GM21786 (cell line): Measurements from ENCODE around the gene INO80C.

Experiments
- ATAC-seq: cut with Tn5 transposase; IDR thresholded peaks from one replicate; pipeline ENCODE4 v1.9.1; 2021; ENCODE audit not compliant: unreplicated experiment

INO80C gene

GRCh38 chr18:35513181-35513936 is 15.6 kb upstream of the INO80C start:
- no peak for ATAC-seq

GRCh38 chr18:35512761-35513160 is 15.0 kb upstream of the INO80C start:
- ATAC-seq = no peak

DNA sequence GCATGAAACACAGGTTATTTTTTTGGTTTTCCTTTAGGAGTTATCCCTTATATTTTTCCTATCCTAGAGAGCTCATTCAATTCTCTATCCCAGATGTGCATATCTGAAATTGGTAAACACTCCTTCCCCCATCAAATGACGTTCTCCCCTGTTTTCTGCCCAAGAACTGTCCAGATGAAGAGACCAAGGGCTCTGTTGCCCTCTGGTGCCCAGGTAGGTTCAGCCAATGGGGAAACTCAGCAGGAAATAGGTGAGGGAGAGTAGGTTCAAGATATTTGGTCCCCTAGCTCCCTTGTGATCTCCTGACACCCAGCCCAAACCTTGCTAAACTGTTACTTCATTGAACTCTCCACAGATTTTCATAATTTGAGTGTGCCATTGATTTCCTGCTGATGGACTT is 14.1 kb upstream of the INO80C start:
- ATAC-seq = peak; percentile 26

DNA sequence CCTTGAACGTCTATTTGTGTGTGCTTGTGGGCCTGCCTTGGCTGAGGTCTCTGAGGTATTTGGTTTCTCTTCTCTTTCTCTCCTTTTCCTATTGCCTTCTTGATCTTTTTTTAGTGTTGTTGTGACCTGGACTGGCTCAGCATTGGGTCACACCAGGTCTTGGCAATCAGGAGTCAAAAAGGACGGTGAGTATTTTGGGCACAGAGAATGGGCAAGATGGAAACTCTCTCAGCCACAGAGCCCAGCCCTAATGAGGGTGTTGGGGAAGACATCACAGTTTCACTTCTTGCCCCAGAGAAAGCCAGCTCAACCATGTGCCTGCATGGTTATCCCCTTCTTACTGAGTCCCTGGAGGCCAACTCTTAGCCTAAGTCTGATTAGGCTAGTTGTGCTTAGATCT is 13.7 kb upstream of the INO80C start:
- peak; percentile 92 for ATAC-seq

GRCh38 chr18:35510076-35510651 is 12.4 kb upstream of the INO80C start:
- ATAC-seq = no peak

GRCh38 chr18:35508746-35509338 is 11.1 kb upstream of the INO80C start:
- ATAC-seq = no peak

DNA sequence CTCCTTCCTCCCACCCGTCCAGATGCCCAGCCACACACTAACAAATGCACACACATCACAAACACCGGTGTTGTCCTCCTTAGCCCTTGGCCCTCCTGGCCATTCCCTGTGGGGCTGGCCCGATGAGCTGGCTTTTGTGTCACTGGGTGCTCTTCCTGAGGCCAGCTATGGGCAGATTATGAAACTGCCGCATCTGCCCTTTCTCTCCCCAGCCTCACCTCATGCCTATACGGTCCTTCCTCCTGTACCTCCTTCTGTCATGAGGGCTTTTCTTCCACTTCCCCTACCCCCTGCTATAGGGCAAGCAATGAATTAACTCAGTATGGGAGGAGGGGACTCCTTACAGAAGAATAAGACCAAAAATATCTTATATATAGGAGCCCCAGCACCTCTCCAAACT is 10.3 kb upstream of the INO80C start:
- ATAC-seq = no peak

DNA sequence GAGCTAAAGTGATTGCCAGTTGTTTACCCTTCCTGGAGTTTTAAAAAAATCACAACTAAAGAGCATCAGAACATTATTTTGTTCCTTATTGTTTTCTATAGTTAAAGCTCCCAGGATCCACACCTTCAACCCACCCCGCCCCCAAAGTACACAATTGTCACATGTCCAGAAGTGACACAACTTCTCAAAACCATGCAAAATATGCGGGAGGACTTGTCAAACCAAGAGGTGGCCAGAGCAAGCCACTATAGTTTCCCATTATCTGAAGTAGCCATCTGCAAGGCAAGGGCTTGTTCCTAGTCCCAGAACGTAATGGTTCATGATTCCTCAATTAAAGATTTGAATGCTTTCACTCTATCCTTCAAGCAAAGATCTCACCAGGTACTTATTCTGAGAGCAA is 9.9 kb upstream of the INO80C start:
- ATAC-seq = no peak

DNA sequence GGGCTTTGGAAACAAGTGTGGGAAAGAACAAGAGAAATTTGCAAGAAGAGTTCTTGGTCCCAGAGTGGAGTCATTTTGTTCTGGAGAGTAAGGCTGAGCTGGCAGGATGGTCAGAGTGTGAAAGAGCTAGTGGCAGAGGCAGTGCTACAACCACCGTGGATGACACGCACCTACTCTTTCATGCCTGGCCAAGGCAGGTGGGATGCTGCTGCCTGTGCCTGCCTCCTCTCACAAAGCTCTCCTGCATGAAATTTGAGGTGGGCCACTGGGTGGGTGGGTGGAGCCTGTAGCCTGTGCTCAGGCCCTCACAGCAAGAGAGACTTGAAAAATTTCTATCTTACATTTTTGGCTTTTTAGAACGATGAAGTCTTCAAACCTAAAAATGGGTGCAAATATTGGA is 9.4 kb upstream of the INO80C start:
- ATAC-seq = no peak

GRCh38 chr18:35506024-35506712 is 8.4 kb upstream of the INO80C start:
- no peak for ATAC-seq

GRCh38 chr18:35504996-35505395 is 7.2 kb upstream of the INO80C start:
- no peak for ATAC-seq

DNA sequence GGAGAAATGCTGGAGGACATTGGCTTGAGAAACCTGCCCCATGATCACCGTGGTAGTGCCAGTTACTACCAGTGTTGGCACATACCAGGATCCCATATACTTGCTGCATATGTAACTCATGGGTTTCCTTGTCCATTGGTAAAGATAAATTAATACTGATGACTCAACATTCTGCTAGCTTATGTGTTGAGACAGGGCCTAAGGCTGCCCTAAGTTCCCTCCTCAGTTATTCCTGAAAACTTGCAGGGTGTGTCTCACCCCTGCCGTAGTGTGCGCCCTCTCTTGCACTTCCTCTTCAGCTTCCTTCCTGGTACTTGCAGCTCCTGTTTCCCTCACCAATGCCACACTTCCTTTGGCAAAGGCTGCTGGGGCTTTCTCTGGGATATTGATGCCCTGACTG is 4.3 kb upstream of the INO80C start:
- no peak for ATAC-seq

- no peak for ATAC-seq
Observed at GRCh38 chr18:35501369-35501768, 3.6 kb upstream of the INO80C start.

DNA sequence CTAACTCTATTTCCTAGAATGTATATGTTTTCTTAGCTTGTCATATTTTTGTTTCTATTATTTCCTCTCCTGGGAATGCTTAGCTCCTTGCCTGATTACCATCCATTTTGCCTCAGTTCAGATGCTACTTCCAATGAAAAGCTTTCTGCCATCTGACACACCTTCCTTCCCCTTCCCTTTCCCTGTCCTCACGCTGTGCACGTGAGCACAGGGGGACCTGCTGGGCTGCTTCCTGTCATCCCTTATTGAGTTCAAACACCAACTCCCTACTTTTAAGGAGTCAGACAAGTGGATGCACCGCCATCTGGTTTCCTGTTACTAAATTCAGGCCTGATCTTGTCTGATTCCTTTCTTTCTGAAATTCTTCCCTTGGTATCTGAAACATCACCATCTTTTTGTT is 2.4 kb upstream of the INO80C start:
- ATAC-seq = no peak

DNA sequence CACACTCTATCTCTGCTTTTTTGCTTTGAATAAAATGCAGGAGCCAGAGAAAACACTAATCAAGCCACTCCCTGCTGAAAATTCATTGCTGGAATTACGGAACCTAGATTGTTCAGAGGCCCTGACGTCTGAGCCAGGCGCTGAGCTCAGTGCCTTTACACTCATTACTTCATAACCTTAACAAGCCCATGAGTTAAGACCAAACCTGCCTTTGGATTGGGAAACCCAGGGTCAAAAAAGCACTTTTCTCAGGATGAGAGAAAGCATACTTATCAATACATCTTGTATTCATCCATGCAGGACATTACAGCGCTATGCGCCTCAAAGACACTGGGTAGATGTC is 762 bp downstream of the INO80C start:
- no peak for ATAC-seq

DNA sequence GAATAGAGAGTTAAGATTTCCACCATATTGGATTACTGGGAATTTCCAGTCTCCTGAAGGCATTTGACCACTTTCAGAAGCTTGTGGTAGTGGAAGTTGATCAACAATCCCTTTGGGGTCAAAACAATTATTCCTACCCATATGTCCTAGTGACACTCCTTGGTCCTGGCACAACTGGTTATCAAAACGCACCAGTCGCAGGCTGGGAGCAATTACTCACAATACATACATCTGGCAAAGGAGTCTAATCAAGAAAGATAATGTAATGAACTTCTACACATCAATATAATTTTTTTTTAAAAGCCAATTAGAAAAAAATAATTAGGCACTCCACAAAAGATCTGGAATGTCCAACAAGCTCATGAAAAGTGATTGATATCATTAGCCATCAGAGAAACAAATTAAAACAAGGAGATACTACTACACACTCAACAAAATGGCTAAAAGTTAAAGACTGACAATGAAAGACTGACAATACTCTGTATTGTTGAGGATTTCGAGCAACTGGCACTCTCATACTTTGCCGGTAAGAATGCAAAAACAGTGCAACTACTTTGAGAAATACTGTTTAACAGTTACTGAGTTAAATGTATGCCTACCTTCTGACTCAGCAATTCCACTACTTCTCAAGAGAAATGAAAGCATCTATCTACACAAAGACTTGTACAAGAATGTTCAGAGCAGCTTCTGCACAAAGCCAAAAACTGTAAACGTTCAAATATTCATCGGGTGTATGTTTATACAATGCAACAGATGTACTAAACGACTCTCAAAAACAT is 2.0 kb downstream of the INO80C start:
- no peak for ATAC-seq

DNA sequence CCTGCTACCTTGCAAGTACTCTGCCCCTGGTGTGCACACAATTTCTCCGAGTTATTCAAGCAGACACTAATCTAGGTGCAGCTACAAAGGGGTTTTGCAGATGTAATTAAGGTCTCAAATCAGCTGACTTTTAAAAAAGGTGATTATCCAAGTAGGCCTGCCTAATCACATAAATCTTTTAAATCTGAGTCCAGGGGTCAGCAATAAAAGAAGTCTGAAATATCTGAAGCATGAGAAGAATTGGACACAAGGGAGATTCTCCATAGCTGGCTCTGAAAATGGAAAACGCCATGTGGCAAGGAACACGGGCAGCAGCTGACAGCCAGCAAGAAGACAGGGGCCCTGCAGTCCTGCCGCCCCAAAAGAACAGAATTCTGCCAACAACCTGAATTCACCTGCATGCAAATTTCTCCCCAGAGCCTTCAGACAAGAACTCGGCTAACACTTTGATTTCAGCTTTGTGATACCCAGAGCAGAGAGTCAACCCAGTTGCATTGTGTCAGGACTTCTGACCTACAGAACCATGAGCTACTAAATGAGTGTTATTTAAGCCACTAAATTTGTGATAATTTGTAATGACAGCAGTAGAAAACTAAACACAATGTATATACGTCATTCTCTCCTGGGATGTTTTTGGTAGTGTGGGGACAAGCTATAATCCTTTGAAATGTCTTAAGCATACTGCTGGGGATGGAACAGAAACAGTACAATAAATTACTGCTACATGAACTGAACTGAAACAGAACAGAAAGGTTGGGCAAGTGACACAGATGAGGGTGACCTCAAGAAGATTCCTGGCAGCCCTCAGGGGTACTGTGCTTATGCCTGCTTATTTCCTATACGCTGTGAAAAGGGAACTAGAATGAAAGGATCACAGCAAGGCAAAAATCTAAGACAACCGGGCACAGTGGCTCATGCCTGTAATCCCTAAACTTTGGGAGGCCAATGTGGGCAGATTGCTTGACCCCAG is 3.2 kb downstream of the INO80C start:
- ATAC-seq = no peak

GRCh38 chr18:35491700-35492077 is 6.1 kb downstream of the INO80C start:
- ATAC-seq = no peak

DNA sequence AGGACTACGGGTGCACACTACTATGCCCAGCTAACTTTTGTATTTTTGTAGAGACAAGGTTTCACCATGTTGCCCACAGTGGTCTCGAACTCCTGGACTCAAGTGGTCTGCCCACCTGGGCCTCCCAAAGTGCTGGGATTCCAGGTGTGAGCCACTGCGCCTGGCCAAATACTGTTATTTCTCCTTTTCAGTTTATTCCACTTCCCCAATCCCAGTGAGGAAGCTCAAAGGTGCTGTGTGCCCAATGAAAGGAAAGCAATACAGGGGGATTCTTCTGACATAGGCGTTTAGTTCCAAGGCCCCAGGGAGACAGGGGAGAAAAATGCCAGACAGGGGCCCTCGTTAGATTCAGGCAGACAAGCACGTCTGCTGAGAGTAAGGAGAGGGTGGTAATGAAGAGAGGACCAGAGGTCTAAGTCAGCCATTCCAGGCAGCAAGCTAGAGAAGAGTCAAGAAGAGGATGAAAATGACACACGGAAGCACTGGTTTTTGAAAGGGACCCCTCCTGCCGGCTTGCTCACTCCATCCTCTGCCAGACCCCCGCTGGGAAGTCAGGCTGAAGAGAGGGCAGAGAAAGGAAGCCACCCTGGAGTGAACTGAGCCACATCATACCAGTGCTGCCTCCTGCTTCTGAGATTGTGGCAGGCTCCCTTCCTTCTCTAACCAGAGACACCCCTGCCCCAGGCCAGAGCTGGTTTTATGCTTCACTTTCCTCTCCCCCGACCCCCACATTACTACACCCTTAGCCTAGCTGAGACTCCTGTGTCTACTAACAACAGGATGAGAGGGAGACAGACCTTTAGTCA is 6.7 kb downstream of the INO80C start:
- ATAC-seq = no peak
